Neural progenitor cell (in vitro differentiated cells): Measurements from ENCODE around the gene SOHLH2. TPM values are rescaled to one million over a fixed set of nuclear protein-coding genes. Genes with fewer than 3 reads are reported as not detected.

ENCODE experiments used
- DNase-seq: peaks from one replicate; pipeline ENCODE4 v3.0.0-alpha.2; 2016; ENCODE audit warnings: low spot score
- H2AFZ ChIP-seq: fragments of 200-600 bp; sonication (generic); replicated peaks from 2 replicates; pipeline ENCODE4 v1.6.1; 2016; ENCODE audit warnings: antibody characterized with exemption
- H3F3A ChIP-seq: fragments of 200-600 bp; sonication (generic); 2 replicates; pipeline ENCODE4 v1.6.1; 2016; ENCODE audit warnings: antibody characterized with exemption, low read depth
- H3K27ac ChIP-seq: fragments of 200-600 bp; sonication (generic); 2 replicates; pipeline ENCODE4 v1.5.1; 2016; ENCODE audit warnings: mild to moderate bottlenecking
- H3K27me3 ChIP-seq: fragments of 200-600 bp; sonication (generic); 2 replicates; pipeline ENCODE4 v1.6.1; 2016; ENCODE audit warnings: mild to moderate bottlenecking, moderate library complexity
- H3K36me3 ChIP-seq: fragments of 200-600 bp; sonication (generic); 2 replicates; pipeline ENCODE4 v1.5.1; 2016
- H3K4me1 ChIP-seq: fragments of 200-600 bp; sonication (generic); 2 replicates; pipeline ENCODE4 v1.6.1; 2016; ENCODE audit warnings: mixed run types
- H3K4me2 ChIP-seq: fragments of 200-600 bp; sonication (generic); 2 replicates; pipeline ENCODE4 v1.6.1; 2016
- H3K4me3 ChIP-seq: fragments of 200-600 bp; sonication (generic); 2 replicates; pipeline ENCODE4 v1.5.1; 2016
- H3K79me2 ChIP-seq: fragments of 200-600 bp; sonication (generic); 2 replicates; pipeline ENCODE4 v1.6.1; 2016; ENCODE audit warnings: low read depth
- H3K9ac ChIP-seq: fragments of 200-600 bp; sonication (generic); 2 replicates; pipeline ENCODE4 v1.6.1; 2016
- H3K9me3 ChIP-seq: fragments of 200-600 bp; sonication (generic); 2 replicates; pipeline ENCODE4 v1.5.1; 2016; ENCODE audit warnings: low read depth
- H4K20me1 ChIP-seq: fragments of 200-600 bp; sonication (generic); 2 replicates; pipeline ENCODE4 v1.6.1; 2016; ENCODE audit warnings: low read depth
- H3K27ac Mint-ChIP-seq: 3 replicates; pipeline ENCODE4 v1.8.0; 2021; ENCODE audit warnings: mixed read lengths
- H3K27me3 Mint-ChIP-seq: 2 replicates; pipeline ENCODE4 v1.8.0; 2022; ENCODE audit warnings: low read depth, mild to moderate bottlenecking, inconsistent platforms, moderate library complexity, mixed read lengths; ENCODE audit not compliant: insufficient read depth
- H3K36me3 Mint-ChIP-seq: 3 replicates; pipeline ENCODE4 v1.8.0; 2021; ENCODE audit warnings: mixed read lengths
- H3K4me1 Mint-ChIP-seq: 3 replicates; pipeline ENCODE4 v1.8.0; 2021; ENCODE audit warnings: mixed read lengths
- H3K4me3 Mint-ChIP-seq: 3 replicates; pipeline ENCODE4 v1.8.0; 2021; ENCODE audit warnings: mild to moderate bottlenecking, moderate library complexity, mixed read lengths
- H3K9me3 Mint-ChIP-seq: 3 replicates; pipeline ENCODE4 v1.8.0; 2020; ENCODE audit warnings: mixed read lengths
- EZH2 ChIP-seq: fragments of 200-600 bp; sonication (generic); IDR thresholded peaks from 2 replicates; pipeline ENCODE4 v1.6.1; 2017; ENCODE audit warnings: antibody characterized with exemption, mild to moderate bottlenecking, moderate library complexity
- EZH2phosphoT487 ChIP-seq: fragments of 200-600 bp; sonication (generic); IDR thresholded peaks from 2 replicates; pipeline ENCODE4 v1.6.1; 2017; ENCODE audit warnings: antibody characterized with exemption
- total RNA-seq: library from RNA; depleted of rRNA; stranded (reverse); fragments of >200 nt; gene quantifications from 2 replicates; pipeline ENCODE4 v1.2.3, GENCODE V29; 2015; ENCODE audit warnings: low replicate concordance
- TF ChIP-seq, protein P1 (sequence below): fragments of 200-600 bp; sonication (generic); IDR thresholded peaks from 2 replicates; pipeline ENCODE4 v1.5.1; 2017; ENCODE audit warnings: antibody characterized with exemption, mild to moderate bottlenecking

The SOHLH2 gene
- total RNA-seq, 1 donor from 2014 or later = 1.4 TPM

DNA sequence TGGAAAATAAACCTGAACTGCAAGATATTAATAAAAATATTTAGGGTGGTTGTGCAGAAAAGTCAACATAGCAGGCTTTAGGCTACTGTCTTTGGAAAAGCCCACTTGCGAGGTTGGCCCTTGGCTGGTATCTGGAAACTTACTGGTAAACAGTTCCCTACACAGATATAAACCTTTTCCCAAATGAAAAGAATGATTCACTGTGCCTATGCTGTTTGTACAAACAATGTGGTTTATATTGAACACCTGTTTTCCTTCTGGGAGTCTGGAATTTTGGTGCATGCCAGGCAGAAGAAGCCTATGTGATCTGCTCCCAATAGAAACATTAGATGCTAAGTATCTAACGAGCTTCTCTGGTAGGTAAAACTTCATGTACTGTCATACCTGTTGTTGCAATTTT lies 29.7 kb upstream of the SOHLH2 start:
- Histone ChIP-seq H3K4me2 (no peak overlapping the region), H3K4me1 (no peaks in the 10 kb centered on the region), H3K27me3 (no peaks in the 10 kb centered on the region), H3K79me2 (no peaks in the 10 kb centered on the region), H3K9me3 (no peaks in the 10 kb centered on the region), H3K36me3 (no peaks in the 10 kb centered on the region), H3F3A (no peaks in the 10 kb centered on the region), H3K4me3 (no peak overlapping the region), H3K27ac (no peak overlapping the region), H2AFZ (no peak overlapping the region), H4K20me1 (no peaks in the 10 kb centered on the region), H3K9ac (no peak overlapping the region)
- Mint-ChIP-seq H3K27ac (no peak overlapping the region), H3K36me3 (no peaks in the 10 kb centered on the region), H3K9me3 (peaks cover 8% of the 10 kb centered on the region), H3K4me1 (no peaks in the 10 kb centered on the region), H3K4me3 (no peak overlapping the region), H3K27me3 (no peaks in the 10 kb centered on the region)
- TF ChIP-seq EZH2 = no peak
- TF ChIP-seq EZH2phosphoT487 = no peak
- TF ChIP-seq, protein P1, sequence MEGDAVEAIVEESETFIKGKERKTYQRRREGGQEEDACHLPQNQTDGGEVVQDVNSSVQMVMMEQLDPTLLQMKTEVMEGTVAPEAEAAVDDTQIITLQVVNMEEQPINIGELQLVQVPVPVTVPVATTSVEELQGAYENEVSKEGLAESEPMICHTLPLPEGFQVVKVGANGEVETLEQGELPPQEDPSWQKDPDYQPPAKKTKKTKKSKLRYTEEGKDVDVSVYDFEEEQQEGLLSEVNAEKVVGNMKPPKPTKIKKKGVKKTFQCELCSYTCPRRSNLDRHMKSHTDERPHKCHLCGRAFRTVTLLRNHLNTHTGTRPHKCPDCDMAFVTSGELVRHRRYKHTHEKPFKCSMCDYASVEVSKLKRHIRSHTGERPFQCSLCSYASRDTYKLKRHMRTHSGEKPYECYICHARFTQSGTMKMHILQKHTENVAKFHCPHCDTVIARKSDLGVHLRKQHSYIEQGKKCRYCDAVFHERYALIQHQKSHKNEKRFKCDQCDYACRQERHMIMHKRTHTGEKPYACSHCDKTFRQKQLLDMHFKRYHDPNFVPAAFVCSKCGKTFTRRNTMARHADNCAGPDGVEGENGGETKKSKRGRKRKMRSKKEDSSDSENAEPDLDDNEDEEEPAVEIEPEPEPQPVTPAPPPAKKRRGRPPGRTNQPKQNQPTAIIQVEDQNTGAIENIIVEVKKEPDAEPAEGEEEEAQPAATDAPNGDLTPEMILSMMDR = no peak
- no peak for DNase-seq

DNA sequence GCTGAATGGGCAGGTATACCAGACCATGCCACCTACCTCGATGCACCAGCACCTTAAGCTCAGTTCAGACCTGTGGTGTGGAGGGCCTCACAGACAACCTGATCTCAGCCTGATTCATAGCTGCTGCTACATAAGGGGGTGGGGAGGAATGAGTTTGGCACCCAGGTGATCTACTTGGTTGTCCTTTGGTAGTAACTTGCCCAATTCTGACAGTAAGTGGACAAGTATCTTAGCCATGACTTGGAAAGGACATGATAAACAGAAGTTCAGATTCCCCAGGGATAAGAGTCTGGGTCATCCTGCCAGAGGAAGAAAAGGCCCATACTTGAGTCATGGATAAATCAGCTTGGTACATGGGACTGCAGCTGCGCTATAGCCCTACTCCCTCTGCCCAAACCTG lies 28.4 kb upstream of the SOHLH2 start:
- H3K9me3 ChIP-seq = no peaks in the 10 kb centered on the region
- no peaks in the 10 kb centered on the region for H3F3A ChIP-seq
- no peaks in the 10 kb centered on the region for H3K36me3 ChIP-seq
- H3K4me2 ChIP-seq = no peak overlapping the region
- Mint-ChIP-seq H3K27me3 (no peaks in the 10 kb centered on the region), H3K27ac (no peak overlapping the region), H3K4me3 (no peak overlapping the region), H3K36me3 (no peaks in the 10 kb centered on the region), H3K9me3 (peaks cover 8% of the 10 kb centered on the region), H3K4me1 (no peaks in the 10 kb centered on the region)
- no peaks in the 10 kb centered on the region for H3K79me2 ChIP-seq
- TF ChIP-seq EZH2phosphoT487 = no peak
- TF ChIP-seq EZH2 = no peak
- TF ChIP-seq, protein P1 = no peak
- no peak for DNase-seq
- H2AFZ ChIP-seq = no peak overlapping the region
- no peak overlapping the region for H3K9ac ChIP-seq
- no peaks in the 10 kb centered on the region for H4K20me1 ChIP-seq
- H3K27ac ChIP-seq = no peak overlapping the region
- H3K27me3 ChIP-seq = no peaks in the 10 kb centered on the region
- H3K4me3 ChIP-seq = no peak overlapping the region
- no peaks in the 10 kb centered on the region for H3K4me1 ChIP-seq

DNA sequence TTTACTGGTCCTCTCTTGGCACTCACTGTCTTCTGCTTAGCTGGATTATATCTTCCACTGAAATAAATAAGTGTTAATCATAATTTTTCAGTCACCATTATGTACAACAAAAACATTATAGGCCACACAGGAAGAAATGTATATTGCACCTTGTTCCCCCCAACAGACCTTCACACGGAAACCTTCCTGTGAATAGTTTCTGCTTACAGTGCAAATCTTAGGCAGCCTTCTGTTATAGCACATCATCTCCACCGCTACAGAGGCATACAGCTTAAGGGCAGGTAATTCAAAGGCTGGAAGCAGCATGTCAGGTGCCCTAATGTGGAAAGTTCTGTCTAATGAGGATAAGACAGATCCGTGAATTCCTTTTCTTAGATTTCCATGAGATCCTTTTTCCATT lies 16.9 kb upstream of the SOHLH2 start:
- Histone ChIP-seq H3K36me3 (peaks cover 5% of the 10 kb centered on the region), H2AFZ (no peak overlapping the region), H3F3A (no peaks in the 10 kb centered on the region), H3K4me2 (no peak overlapping the region), H3K79me2 (no peaks in the 10 kb centered on the region), H3K4me3 (no peak overlapping the region), H3K27me3 (no peaks in the 10 kb centered on the region), H3K4me1 (no peaks in the 10 kb centered on the region), H3K27ac (no peak overlapping the region), H3K9me3 (no peaks in the 10 kb centered on the region), H4K20me1 (no peaks in the 10 kb centered on the region), H3K9ac (no peak overlapping the region)
- TF ChIP-seq, protein P1 = no peak
- TF ChIP-seq EZH2phosphoT487 (no peak), EZH2 (no peak)
- no peaks in the 10 kb centered on the region for H3K4me1 Mint-ChIP-seq
- H3K9me3 Mint-ChIP-seq = peaks cover 6% of the 10 kb centered on the region
- no peak overlapping the region for H3K27ac Mint-ChIP-seq
- H3K36me3 Mint-ChIP-seq = no peaks in the 10 kb centered on the region
- no peak overlapping the region for H3K4me3 Mint-ChIP-seq
- no peaks in the 10 kb centered on the region for H3K27me3 Mint-ChIP-seq
- no peak for DNase-seq

DNA sequence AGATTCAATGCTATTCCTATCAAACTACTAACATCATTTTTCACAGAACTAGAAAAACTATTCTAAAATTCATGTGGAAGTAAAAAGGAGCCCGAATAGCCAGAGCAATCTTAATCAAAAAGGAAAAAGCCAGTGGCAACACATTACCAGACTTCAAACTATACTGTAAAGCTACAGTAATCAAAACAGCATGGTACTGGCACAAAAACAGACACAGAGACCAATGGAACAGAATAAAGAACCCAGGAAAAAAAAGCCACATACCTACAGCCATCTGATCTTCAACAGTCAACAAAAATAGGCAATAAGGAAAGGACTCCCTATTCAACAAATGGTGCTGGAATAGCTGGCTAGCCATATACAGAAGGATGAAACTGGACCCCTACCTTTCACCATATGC lies 10.4 kb upstream of the SOHLH2 start:
- H3K4me2 ChIP-seq = no peak overlapping the region
- no peak overlapping the region for H3K4me3 ChIP-seq
- H4K20me1 ChIP-seq = no peaks in the 10 kb centered on the region
- H3K36me3 ChIP-seq = no peaks in the 10 kb centered on the region
- no peaks in the 10 kb centered on the region for H3K36me3 Mint-ChIP-seq
- H3K4me1 ChIP-seq = no peaks in the 10 kb centered on the region
- H3K79me2 ChIP-seq = no peaks in the 10 kb centered on the region
- no peak for DNase-seq
- no peaks in the 10 kb centered on the region for H3F3A ChIP-seq
- no peak overlapping the region for H2AFZ ChIP-seq
- no peaks in the 10 kb centered on the region for H3K27me3 ChIP-seq
- no peaks in the 10 kb centered on the region for H3K4me1 Mint-ChIP-seq
- no peak overlapping the region for H3K27ac ChIP-seq
- H3K27ac Mint-ChIP-seq = no peak overlapping the region
- no peak overlapping the region for H3K4me3 Mint-ChIP-seq
- peaks cover 11% of the 10 kb centered on the region for H3K9me3 ChIP-seq
- no peak overlapping the region for H3K9ac ChIP-seq
- peaks cover 14% of the 10 kb centered on the region for H3K9me3 Mint-ChIP-seq
- no peak for TF ChIP-seq EZH2phosphoT487
- no peak for TF ChIP-seq EZH2
- TF ChIP-seq, protein P1 = no peak
- H3K27me3 Mint-ChIP-seq = peaks cover 4% of the 10 kb centered on the region
